Medulla oblongata (tissue), 1 donor: ENCODE measurements around the gene TMEM144.
"Not testable (repeated sequence)": the region's sequence is repeated elsewhere in the genome, so short reads cannot be mapped to it uniquely, and the experiment has no call there.

Experiments used
- DNase-seq: peaks from one replicate; pipeline ENCODE4 v3.0.0-alpha.2; 2015; ENCODE audit errors: extremely low spot score

The TMEM144 gene

DNA sequence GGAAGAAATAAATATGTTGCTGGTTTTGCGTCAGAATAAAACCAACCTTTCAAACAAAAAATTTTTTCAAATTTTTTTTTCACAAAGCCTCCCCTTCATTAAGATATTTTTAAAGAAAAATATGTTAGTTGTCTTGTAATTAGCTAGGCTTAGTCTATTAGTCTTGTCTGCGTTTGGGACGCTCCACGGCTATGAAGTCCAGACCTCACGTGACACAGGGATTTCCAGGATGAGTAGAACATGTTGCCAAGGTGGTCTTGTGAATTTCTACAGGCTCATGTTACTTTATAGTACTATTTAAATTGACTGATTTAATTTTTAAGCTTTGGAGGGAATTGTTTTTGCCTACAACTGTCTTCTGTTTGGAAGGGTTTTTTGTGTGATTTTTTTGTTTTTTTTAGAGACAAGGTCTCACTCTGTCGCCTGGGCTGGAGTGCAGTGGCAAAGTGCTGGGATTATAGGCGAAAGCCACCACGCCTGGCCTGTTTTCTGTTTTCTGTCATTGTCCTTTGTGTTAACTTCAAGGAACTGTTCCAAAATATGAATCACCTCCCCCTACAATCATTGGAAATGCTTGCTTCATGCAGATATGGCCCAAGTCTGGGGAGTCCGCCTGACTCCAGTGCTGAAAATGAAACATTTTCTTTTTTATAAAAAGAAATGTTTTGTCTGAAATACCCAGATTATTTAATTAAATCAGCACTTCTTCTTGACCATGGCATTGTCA is 26.2 kb downstream of the TMEM144 start:
- DNase-seq = peak; percentile 81

- DNase-seq = peak; percentile 95
These were observed 28.3 kb downstream of the TMEM144 start for GRCh38 chr4:158238575-158238974.

- no peak for DNase-seq
These were observed 28.9 kb downstream of the TMEM144 start for GRCh38 chr4:158239196-158239595.

- DNase-seq = no peak
These were observed 32.8 kb downstream of the TMEM144 start for GRCh38 chr4:158243071-158243470.

DNA sequence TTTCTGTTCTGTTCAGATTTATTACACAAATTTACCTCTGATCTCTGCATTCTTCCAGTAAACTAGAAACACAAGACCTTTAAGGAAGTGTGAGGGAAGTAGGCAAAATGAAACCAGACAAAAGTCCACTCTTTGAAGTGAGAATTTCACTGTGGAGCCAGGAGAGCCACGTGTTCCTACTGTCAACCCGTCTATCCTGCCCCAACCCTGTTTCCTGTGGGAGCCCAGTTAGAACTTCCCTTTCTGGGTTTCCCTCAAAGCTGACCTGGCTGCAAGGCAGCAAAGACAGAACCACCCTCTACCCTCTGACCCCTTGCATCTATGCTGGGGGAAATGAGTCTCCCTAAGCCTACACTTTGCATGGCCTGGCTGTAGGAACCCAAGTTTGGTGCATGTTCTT is 40.0 kb downstream of the TMEM144 start:
- peak; percentile 80 for DNase-seq

- DNase-seq = peak; percentile 94
These were observed 43.2 kb downstream of the TMEM144 start for GRCh38 chr4:158253350-158253980.

- DNase-seq = no peak
These were observed 44.0 kb downstream of the TMEM144 start for GRCh38 chr4:158254292-158254691.

GRCh38 chr4:158255727-158256324 is 45.5 kb downstream of the TMEM144 start:
- peak; percentile 81 for DNase-seq

- no peak for DNase-seq
These were observed 49.8 kb downstream of the TMEM144 start for GRCh38 chr4:158259955-158260575.

- DNase-seq = no peak
These were observed 51.2 kb downstream of the TMEM144 start for GRCh38 chr4:158261480-158261879.

DNA sequence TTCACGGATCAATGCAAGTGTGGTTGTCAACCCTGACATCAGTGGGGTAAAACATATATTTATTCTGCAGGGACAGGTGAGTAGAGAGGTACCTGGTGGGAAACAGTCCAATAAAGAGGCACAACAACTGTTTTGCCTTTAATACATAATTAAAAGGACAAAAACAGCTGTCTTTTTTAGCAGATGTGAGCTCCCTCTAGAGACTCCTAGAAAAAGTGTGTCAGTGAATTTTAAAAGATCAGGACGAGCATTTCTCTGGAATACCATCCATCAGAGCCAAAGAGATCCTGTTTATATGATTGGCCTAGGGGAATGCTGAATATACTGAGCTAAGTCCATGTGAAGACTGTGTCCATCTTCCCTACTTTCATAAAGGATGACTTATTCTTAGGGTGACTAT is 58.3 kb downstream of the TMEM144 start:
- no peak for DNase-seq

GRCh38 chr4:158274636-158275035 is 64.3 kb downstream of the TMEM144 start:
- no peak for DNase-seq

DNA sequence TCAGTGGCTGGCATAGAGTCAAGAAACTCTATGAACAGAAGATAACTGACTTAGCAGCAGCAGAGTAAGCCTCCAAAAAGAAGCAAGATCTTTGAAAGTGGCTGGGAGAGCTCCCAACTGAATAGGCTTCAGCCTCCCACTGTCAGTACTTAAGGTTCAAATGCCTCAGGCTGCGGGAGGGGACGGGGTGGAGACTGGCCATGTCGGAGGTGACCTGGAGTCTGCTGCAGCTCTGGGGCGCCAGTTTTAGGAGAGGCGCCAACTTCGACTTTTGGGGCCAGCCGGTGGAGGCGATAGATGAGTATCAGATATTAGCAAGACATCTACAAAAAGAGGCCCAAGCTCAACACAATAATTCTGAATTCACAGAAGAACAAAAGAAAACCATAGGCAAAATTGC is 67.3 kb downstream of the TMEM144 start:
- DNase-seq = no peak

GRCh38 chr4:158279052-158279451 is 68.8 kb downstream of the TMEM144 start:
- DNase-seq = not testable (repeated sequence)

- no peak for DNase-seq
These were observed 70.6 kb downstream of the TMEM144 start for GRCh38 chr4:158280856-158281255.

- DNase-seq = no peak
These were observed 72.0 kb downstream of the TMEM144 start for GRCh38 chr4:158282252-158282651.

DNA sequence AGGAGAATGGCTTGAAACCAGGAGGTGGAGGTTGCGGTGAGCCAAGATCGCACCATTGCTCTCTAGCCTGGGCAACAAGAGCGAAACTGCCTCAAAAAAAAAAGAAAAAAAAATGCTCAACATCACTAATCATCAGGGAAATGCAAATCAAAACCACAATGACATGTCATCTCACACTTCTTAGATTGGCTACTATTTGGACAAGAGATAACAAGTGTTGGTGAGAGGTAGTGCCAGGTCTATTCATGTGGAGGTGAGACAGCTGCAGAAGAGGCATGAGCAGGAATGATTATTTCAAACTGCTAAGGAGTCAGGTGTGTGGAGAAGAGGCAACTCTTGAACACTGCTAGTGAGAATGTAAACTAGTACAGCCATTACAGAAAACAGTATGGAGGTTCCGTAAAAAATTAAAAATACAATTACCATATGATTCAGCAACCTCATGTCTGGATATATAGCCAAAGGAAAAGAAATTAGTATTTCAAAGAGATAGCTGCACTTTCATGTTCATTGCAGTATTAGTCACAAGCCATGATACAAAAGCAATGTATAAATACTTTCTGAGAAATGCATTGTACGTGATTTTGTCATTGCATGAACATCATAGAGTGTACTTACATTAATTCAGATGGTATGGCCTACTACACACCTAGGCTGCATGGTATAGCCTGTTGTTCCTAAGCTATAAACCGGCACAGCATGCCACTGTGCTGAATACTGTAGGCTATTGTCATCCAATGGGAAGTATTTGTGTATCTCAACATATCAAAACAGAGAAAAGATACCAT is 75.3 kb downstream of the TMEM144 start:
- no peak for DNase-seq

- no peak for DNase-seq
These were observed 80.6 kb downstream of the TMEM144 start for GRCh38 chr4:158290912-158291311.

DNA sequence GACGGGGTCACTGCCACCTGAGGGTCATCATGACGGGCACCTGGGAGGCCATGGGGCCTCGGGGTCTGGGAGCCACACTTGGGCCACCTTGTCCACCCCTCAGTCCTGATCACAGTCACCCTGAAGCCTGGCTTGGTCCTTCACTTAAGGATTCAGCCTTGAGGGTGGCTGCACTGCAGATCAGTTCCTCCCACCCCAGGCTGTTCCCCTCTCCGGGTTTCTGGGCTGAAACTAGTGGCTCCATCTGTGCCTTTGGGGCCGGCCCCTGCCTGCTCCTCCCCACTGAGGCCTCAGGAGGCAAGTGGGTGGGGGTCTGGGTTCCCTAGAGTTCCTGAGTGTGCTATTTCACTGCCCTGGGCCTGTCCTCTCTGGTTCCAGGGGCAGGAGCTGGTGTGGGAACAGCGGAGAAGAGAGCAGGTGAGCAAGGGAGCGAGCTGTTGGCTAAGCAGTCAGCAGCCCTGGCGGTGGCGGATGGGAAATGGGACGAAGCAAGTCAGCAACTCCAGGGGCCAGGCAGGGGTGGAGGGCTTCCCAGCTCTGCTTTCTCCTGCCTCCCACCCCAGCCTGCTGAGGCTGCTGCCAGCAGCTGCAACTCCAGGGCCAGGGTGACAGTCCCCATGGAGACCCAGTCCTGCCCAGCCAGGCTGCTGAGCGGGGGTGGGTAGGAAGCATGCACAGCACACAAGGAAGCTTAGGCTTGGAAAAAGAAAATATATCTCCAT is 81.2 kb downstream of the TMEM144 start:
- DNase-seq = no peak

GRCh38 chr4:158292156-158292555 is 81.9 kb downstream of the TMEM144 start:
- DNase-seq = no peak

- no peak for DNase-seq
These were observed 84.8 kb downstream of the TMEM144 start for GRCh38 chr4:158295053-158295452.
